Measurements from ENCODE around the gene CST7.

CST7 gene

GRCh38 chr20:24950836-24951525 lies 1.9 kb downstream of the CST7 start:
- DNase-seq = no peak

GRCh38 chr20:24951536-24952083 lies 2.5 kb downstream of the CST7 start:
- peak in 1 of 2 experiments; percentile 13 for DNase-seq

GRCh38 chr20:24952376-24953208 lies 3.5 kb downstream of the CST7 start:
- DNase-seq = no peak

- no peak for DNase-seq
Measured at GRCh38 chr20:24953209-24953575, 4.1 kb downstream of the CST7 start.

- no peak for DNase-seq
Measured at GRCh38 chr20:24953621-24954133, 4.6 kb downstream of the CST7 start.

- DNase-seq = no peak
Measured at GRCh38 chr20:24954151-24954550, 5.1 kb downstream of the CST7 start.

- DNase-seq = no peak
Measured at GRCh38 chr20:24954566-24954965, 5.5 kb downstream of the CST7 start.

GRCh38 chr20:24955045-24955444 lies 6.0 kb downstream of the CST7 start:
- DNase-seq = no peak

GRCh38 chr20:24956001-24956841 lies 7.2 kb downstream of the CST7 start:
- DNase-seq = no peak

- no peak for DNase-seq
Measured at GRCh38 chr20:24957326-24958016, 8.4 kb downstream of the CST7 start.

- no peak for DNase-seq
Measured at GRCh38 chr20:24958506-24959385, 9.7 kb downstream of the CST7 start.

GRCh38 chr20:24959591-24960301 lies 10.7 kb downstream of the CST7 start:
- DNase-seq = no peak

- no peak for DNase-seq
Measured at GRCh38 chr20:24960302-24960801, 11.3 kb downstream of the CST7 start.

GRCh38 chr20:24960861-24961260 lies 11.8 kb downstream of the CST7 start:
- no peak for DNase-seq

- DNase-seq = no peak
Measured at GRCh38 chr20:24961384-24962181, 12.5 kb downstream of the CST7 start.

- DNase-seq = no peak
Measured at GRCh38 chr20:24962182-24962492, 13.1 kb downstream of the CST7 start.

- DNase-seq = no peak
Measured at GRCh38 chr20:24962510-24962909, 13.4 kb downstream of the CST7 start.

- DNase-seq = no peak
Measured at GRCh38 chr20:24963672-24964505, 14.8 kb downstream of the CST7 start.

GRCh38 chr20:24964506-24964840 lies 15.4 kb downstream of the CST7 start:
- no peak for DNase-seq
